SK-N-SH treated with all-trans-retinoic acid at 6 μM for 48 hours (cell line): Measurements from ENCODE around the gene TRABD2B.

Experiments
- ARNTL ChIP-seq: fragments of 450-650 bp; formaldehyde crosslinking; IDR thresholded peaks from 2 replicates; pipeline ENCODE4 v1.5.0; 2020; ENCODE audit warnings: low read depth, mild to moderate bottlenecking, moderate library complexity, borderline replicate concordance
- CSDC2 ChIP-seq: fragments of 250-450 bp; sonication (Bioruptor Pico); IDR thresholded peaks from 2 replicates; pipeline ENCODE4 v1.5.0; 2020; ENCODE audit warnings: mild to moderate bottlenecking, moderate library complexity
- OSR1 ChIP-seq: fragments of 250-450 bp; sonication (Bioruptor Pico); IDR thresholded peaks from 2 replicates; pipeline ENCODE4 v1.8.0; 2022; ENCODE audit warnings: moderate library complexity, mild to moderate bottlenecking, inconsistent platforms
- SNAI2 ChIP-seq: fragments of 250-450 bp; sonication (Bioruptor Pico); IDR thresholded peaks from 2 replicates; pipeline ENCODE4 v1.5.0; 2020; ENCODE audit warnings: mild to moderate bottlenecking, moderate library complexity
- TOX ChIP-seq: fragments of 250-450 bp; sonication (Bioruptor Pico); IDR thresholded peaks from 2 replicates; pipeline ENCODE4 v1.8.0; 2021; ENCODE audit warnings: mild to moderate bottlenecking, moderate library complexity, borderline replicate concordance
- ZFP3 ChIP-seq: fragments of 250-450 bp; sonication (Bioruptor Pico); IDR thresholded peaks from 2 replicates; pipeline ENCODE4 v1.5.0; 2020; ENCODE audit warnings: mild to moderate bottlenecking, moderate library complexity
- TF ChIP-seq, protein P1 (sequence below): fragments of 250-450 bp; sonication (Bioruptor Pico); IDR thresholded peaks from 2 replicates; pipeline ENCODE4 v1.8.0; 2020; ENCODE audit warnings: mild to moderate bottlenecking, moderate library complexity, borderline replicate concordance

DNA sequence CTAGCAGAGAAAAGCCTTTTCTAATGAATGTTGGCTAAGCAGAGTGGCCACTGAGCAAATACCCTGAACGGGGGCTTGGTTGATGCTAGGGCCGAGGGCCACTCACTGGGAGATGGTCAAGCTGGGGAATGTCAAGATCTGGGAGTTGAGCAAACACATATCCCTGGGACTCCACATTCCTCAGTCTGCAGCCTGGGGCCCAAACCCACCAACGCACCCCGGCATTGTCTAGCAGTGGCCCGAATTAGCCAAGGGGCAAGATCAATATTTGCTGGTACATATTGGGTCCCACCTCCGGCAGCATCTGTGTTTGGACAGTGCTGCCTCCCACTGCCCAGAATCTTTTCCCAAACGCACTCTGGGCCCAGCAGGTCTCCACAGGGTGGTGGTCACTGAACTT is 144.1 kb downstream of the TRABD2B start:
- no peak for TF ChIP-seq ARNTL
- TF ChIP-seq ZFP3 (CRISPR knock-in tag), result no peak
- TF ChIP-seq SNAI2 (CRISPR knock-in tag), result no peak
- TF ChIP-seq TOX (CRISPR knock-in tag), result no peak
- TF ChIP-seq CSDC2 (CRISPR knock-in tag), result no peak
- TF ChIP-seq OSR1 (CRISPR knock-in tag), result no peak
- TF ChIP-seq, protein P1, sequence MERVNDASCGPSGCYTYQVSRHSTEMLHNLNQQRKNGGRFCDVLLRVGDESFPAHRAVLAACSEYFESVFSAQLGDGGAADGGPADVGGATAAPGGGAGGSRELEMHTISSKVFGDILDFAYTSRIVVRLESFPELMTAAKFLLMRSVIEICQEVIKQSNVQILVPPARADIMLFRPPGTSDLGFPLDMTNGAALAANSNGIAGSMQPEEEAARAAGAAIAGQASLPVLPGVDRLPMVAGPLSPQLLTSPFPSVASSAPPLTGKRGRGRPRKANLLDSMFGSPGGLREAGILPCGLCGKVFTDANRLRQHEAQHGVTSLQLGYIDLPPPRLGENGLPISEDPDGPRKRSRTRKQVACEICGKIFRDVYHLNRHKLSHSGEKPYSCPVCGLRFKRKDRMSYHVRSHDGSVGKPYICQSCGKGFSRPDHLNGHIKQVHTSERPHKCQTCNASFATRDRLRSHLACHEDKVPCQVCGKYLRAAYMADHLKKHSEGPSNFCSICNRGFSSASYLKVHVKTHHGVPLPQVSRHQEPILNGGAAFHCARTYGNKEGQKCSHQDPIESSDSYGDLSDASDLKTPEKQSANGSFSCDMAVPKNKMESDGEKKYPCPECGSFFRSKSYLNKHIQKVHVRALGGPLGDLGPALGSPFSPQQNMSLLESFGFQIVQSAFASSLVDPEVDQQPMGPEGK (CRISPR knock-in tag), result no peak
